Embryonic facial prominence (tissue), 1 donor: ENCODE results near the gene DOP1A.

Source experiments
- DNase-seq: peaks from one replicate; pipeline ENCODE4 v3.0.0-alpha.2; 2016; ENCODE audit errors: extremely low spot score

Gene DOP1A

DNA sequence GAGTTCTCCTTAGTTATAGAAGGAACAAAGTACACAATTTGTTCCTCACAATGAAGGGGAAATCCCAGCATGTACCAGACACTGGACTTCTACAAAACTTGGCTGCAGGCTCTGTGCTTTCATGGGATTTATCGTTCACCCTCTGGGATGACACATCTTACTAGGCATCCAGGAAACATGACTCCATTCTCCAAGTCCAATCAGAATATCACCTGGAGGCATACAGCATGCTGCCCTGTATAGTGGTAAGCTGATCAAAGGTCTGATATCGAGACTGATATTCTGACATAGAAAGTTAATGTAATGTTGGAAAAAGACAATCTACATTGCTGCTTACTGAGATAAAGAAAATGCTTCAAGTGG lies 132.4 kb downstream of the DOP1A start:
- no peak for DNase-seq

DNA sequence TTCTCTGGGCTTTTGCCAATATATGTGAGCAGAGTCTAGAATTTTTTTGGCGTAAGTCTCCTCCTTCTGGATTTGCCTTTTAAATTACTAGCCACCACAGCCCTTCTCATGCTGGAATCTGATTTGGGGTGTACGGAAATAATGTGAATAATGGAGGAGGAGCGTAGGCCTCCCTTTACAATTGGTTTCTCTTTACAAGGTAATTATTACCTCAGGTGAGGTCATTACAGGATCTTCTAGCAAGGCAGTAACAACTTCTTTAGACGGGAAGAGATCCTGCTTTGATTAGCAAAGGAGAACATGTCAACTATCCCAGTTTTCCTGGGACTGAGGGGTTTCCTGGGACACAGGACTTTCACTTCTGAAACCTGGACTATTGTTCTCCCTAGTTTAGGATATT lies 134.6 kb downstream of the DOP1A start:
- no peak for DNase-seq

DNA sequence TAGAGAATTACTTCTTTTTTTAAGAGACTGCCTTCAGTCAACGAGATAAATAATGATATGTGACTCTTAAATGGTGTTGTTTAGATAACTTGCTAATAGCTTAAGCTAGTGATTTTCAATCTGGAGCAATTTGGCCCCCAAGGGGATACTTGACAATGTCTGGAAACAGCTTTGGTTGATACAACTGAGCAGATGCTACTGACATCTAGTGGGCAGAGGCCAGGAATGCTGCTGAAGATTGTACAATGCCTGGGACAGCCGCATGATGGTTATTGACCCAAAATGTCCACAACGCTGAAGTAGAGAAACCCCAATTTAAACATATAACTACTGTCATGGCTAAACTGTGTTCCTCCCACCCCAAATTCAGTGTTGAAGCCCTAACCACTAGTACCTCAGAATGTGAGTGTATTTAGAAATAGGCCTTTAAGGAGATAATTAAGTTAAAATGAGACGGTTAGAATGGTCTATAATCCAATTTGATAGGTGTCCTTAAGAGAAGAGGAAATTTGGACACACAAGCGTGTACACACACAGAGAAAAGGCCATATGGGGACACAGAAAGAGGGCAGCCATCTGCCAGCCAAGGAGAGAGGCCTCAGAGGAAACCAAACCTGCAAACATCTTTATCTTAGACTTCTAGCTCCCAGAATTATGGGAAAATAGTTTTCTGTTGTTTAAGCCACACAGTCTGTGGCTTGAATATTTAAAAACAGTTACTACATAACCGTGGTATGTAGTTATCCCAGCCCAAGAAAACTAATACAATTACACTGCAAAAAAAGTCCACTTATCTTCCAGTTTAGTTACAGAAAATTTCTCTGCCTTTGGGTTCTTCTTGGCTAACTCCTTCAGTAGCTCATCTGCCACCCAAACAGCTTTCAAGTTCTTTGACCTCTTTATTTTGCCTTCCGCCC lies 147.9 kb downstream of the DOP1A start:
- no peak for DNase-seq

DNA sequence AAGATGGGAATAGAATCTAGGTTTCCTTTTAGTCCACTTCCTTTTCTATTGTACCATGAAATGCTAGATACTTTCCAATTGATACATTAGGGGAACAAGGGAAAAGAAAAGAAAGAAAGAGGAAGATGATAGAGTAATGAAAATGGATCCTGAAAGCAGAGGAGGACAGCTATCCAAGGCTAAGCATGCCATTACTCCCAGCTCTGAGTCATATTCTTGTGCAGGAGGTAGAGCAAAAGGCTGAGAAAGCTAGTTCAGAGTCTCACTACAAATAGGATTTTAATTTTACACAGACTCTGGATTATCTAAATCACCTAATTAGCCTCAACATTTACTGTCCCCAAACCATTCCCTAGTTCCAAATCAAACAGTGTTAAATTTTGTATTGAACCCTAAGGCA lies 149.3 kb downstream of the DOP1A start:
- DNase-seq = no peak
